M059J (cell line): ENCODE measurements around the gene MED13L. TPM values are rescaled to one million over a fixed set of nuclear protein-coding genes. Genes with fewer than 3 reads are reported as not detected.
A peak's percentile ranks its signal among the peaks of the same experiment; 100 is the strongest.
"Not testable (repeated sequence)": the region's sequence is repeated elsewhere in the genome, so short reads cannot be mapped to it uniquely, and the experiment has no call there.

ENCODE experiments used
- DNase-seq: peaks from one replicate; pipeline ENCODE4 v3.0.0-alpha.2; 2012; ENCODE audit warnings: low read depth
- total RNA-seq: library from RNA; depleted of rRNA; stranded (reverse); fragments of >200 nt; shearing (Covaris generic); gene quantifications from 2 replicates; pipeline ENCODE4 v1.2.3, GENCODE V29; 2014

Gene MED13L
- total RNA-seq, 1 experiment from 2014 or later: 53.0 TPM

- DNase-seq: no peak
Observed at GRCh38 chr12:116012757-116013156, 264.7 kb downstream of the MED13L start.

GRCh38 chr12:116011217-116011616 lies 266.3 kb downstream of the MED13L start:
- DNase-seq: no peak

- no peak for DNase-seq
Observed at GRCh38 chr12:116010467-116010866, 267.0 kb downstream of the MED13L start.

GRCh38 chr12:116009805-116010204 lies 267.7 kb downstream of the MED13L start:
- DNase-seq: no peak

GRCh38 chr12:116006141-116006540 lies 271.4 kb downstream of the MED13L start:
- no peak for DNase-seq

GRCh38 chr12:116002890-116003536 lies 274.5 kb downstream of the MED13L start:
- no peak for DNase-seq

GRCh38 chr12:116000252-116000651 lies 277.2 kb downstream of the MED13L start:
- DNase-seq: no peak

- DNase-seq: no peak
Observed at GRCh38 chr12:115999582-115999981, 277.9 kb downstream of the MED13L start.

- DNase-seq: no peak
Observed at GRCh38 chr12:115998794-115999478, 278.6 kb downstream of the MED13L start.

- peak; percentile 48 for DNase-seq
Observed at GRCh38 chr12:115998119-115998633, 279.3 kb downstream of the MED13L start.

- no peak for DNase-seq
Observed at GRCh38 chr12:115993737-115994136, 283.8 kb downstream of the MED13L start.

GRCh38 chr12:115990241-115990640 lies 287.3 kb downstream of the MED13L start:
- no peak for DNase-seq

- DNase-seq: no peak
Observed at GRCh38 chr12:115988625-115989563, 288.6 kb downstream of the MED13L start.

- no peak for DNase-seq
Observed at GRCh38 chr12:115988212-115988611, 289.3 kb downstream of the MED13L start.

GRCh38 chr12:115984616-115985015 lies 292.9 kb downstream of the MED13L start:
- no peak for DNase-seq

GRCh38 chr12:115983226-115983798 lies 294.2 kb downstream of the MED13L start:
- DNase-seq: no peak

- no peak for DNase-seq
Observed at GRCh38 chr12:115980339-115980738, 297.2 kb downstream of the MED13L start.

GRCh38 chr12:115979851-115980250 lies 297.6 kb downstream of the MED13L start:
- DNase-seq: no peak

GRCh38 chr12:115979351-115979750 lies 298.1 kb downstream of the MED13L start:
- no peak for DNase-seq

- not testable (repeated sequence) for DNase-seq
Observed at GRCh38 chr12:115976829-115977228, 300.7 kb downstream of the MED13L start.

- no peak for DNase-seq
Observed at GRCh38 chr12:115975411-115975810, 302.1 kb downstream of the MED13L start.
